Cardiac septum (tissue), 1 donor: ENCODE results near the gene ZNF470. TPM values are rescaled to one million over a fixed set of nuclear protein-coding genes. Genes with fewer than 3 reads are reported as not detected.

Experiments used
- DNase-seq: peaks from one replicate; pipeline ENCODE4 v3.0.0-alpha.2; 2020; ENCODE audit warnings: low spot score
- intact Hi-C: fragments of 100-400 bp; cut with DNase I; formaldehyde crosslinking; loops from one replicate; pipeline ENCODE4 v1.14.0; 2022
- total RNA-seq: library from RNA; stranded (reverse); fragmentation: NEBNext Ultra II Directional; extraction: Animal tissue kit (Norgen Biotek cat#: 25700); gene quantifications from one replicate; pipeline ENCODE4 v1.2.1, GENCODE V29; 2021
- donor health status: DM: no; HTN: no; CAD: no.

ZNF470 gene
- total RNA-seq, 1 donor from 2014 or later, result 6.6 TPM

- intact Hi-C loops, result loop anchor here (5.0 to 10.0 kb wide), 3 partner anchors 75 to 195 kb away; partner anchors contain the start of genes ZNF471, ZNF583 and ZNF835
- no peak for DNase-seq
Measured at GRCh38 chr19:56597696-56598095, 30.4 kb downstream of the ZNF470 start.

DNA sequence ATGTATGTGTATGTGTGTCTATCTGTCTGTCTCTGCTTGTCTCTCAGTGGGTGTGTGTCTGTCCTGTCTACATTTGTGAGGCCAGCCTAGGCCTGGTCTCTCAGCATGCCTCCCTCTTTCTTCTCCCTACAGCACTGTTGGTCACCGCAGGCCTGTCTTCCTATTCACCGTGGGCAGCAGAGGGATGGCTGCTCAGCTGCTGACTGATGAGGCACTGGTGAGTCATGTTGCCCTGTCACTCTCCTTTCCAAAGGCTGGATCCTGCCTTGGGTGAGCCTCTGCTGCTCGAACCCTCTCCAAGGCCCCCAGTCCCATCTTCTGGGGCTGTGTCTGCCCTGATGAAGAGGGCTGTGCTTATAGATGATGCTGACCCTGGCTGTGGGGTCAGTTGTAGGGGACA lies 34.1 kb downstream of the ZNF470 start:
- intact Hi-C loops, result no loop called here
- no peak for DNase-seq

DNA sequence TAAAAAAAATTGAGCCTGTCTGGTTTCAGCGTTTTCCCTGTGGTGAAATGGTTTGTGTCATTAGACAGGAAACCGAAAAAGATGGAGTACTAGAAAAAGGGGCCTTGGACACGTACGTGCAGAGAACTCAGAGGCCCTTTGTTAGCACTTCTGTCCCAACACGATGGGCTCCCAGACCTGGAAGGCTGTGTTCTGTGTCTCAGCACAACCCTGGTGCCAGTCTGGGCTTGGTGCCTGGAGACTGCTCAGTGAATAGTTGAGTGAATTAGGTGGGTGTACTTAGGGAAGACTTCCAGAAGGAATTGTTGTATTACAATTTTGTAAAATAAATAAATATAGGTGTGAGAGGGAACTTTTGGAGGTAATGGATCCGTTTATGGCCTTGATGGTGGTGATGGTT lies 36.6 kb downstream of the ZNF470 start:
- DNase-seq, result no peak

DNA sequence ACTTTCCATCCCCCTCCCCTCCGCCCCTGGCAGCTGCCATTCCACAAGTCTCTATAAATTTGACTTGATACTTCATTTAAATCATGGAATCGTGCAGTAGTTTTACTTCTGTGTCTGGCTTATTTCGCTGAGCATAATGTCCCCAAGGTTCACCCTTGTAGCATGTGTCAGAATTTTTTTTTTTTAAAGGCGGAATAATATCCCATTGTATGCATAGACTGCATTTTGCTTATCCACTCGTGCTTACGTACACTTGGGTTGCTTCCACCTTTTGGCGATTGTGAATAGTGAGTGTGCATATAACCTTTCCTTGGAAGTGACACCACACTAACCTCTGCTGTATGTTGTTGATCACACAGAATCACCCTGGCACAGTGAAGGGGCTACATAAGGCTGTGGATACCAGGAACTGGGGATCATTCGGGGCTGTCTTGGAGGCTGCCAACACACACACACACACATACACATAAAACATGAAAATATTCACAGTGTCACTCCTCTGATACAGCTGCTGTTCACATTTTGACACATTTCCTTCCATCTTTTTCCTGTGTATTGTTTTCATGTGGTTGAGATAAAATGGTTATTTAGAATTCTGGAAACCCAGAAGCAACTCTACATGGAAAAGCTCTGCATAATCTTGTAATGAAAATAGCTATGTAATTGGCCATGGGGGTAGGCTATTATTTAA lies 41.2 kb downstream of the ZNF470 start:
- intact Hi-C loops, result no loop called here
- no peak for DNase-seq

More for the DNA sequence above, 36.6 kb downstream of the ZNF470 start:
- intact Hi-C loops, result no loop called here

DNA sequence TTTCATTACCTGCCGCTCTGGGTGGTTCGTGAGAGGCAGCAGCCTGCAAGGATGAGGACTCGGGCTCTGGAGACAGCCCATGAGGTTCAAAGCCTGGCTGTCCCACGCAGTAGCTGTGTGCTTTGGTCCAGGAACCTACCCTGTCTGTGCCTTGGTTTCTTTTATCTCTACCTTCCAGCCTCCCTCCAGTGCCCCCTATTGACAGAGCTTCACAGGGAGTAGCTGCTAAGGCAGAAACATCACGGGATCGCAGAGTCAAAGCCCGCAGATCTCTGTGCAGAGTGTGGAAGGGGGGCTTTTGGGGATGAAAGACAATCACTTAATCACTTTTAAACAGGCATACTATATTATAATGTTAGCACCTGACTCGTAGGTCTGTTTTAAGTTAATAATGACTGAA lies 44.0 kb downstream of the ZNF470 start:
- no peak for DNase-seq
- intact Hi-C loops, result no loop called here

DNA sequence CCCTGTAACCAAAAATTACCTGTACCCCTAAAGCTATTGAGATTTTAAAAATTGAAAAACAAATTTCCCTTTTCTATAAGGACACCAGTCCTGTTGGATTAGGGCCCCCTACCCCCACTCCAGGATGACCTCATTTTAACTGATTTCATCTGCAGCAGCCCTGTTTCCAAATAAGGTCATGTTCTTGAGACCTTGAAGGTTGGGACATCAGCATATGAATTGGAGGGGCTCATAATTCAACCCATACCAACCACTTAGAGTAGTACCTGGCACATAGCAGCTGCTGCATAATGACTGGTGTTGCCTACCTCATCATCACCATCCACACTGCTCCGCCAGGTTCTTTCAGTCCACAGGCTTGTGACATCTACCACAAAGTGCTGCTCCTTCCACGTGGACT lies 45.5 kb downstream of the ZNF470 start:
- DNase-seq, result no peak
- intact Hi-C loops, result no loop called here

DNA sequence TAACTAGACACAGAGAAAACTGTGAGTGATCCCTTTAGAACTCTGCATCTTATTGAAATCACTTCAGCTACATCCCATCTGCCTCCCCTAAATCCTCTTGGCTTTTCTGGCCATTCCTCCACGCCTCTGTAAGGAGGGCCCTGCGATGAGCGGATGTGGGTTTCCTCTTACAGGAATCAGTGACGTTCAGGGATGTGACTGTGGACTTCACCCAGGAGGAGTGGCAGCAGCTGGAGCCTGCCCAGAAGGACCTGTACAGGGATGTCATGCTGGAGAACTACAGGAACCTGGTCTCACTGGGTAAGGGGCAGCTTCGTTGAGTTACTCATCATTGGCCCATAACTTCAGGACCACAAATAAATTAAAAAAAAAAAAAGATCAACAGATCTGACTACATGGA lies 46.4 kb downstream of the ZNF470 start:
- no peak for DNase-seq
- intact Hi-C loops, result no loop called here

GRCh38 chr19:56617531-56617930 lies 50.3 kb downstream of the ZNF470 start:
- no peak for DNase-seq

GRCh38 chr19:56619121-56619520 lies 51.9 kb downstream of the ZNF470 start:
- DNase-seq, result no peak
- intact Hi-C loops, result no loop called here

More at GRCh38 chr19:56617531-56617930, 50.3 kb downstream of the ZNF470 start:
- intact Hi-C loops, result no loop called here

GRCh38 chr19:56622374-56622773 lies 55.1 kb downstream of the ZNF470 start:
- no peak for DNase-seq
- intact Hi-C loops, result no loop called here

- intact Hi-C loops, result no loop called here
- DNase-seq, result no peak
Measured at GRCh38 chr19:56623006-56623405, 55.7 kb downstream of the ZNF470 start.

- DNase-seq, result no peak
- intact Hi-C loops, result no loop called here
Measured at GRCh38 chr19:56625708-56626107, 58.4 kb downstream of the ZNF470 start.

GRCh38 chr19:56633021-56633420 lies 65.8 kb downstream of the ZNF470 start:
- intact Hi-C loops, result no loop called here
- DNase-seq, result no peak

DNA sequence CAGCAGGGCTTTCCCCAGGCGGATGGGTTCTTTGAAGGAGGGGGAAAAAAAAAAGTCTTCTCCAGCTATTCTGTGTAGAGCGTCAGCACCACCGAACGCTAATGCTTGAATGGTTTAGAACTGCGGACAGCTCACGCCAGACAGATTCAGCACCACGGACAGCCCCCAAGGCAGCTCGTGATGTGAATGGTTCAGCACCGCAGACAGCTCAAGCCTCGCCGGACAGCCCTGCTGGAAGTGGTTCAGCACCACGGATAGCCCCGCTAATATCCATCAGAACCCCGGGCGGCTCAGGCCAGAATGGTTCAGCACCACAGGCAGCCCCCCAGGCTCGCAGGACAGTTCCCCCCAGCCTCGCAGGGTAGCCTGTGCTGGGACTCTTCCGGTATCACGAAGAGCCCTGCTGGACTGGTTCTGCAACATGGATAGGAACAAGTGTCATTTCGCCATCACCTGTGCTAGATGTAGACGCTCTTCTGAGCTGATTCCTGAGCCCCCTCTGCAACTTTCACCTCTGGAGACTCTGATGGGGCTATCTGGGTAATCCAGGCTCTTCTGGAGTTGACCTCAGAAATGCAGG lies 70.8 kb downstream of the ZNF470 start:
- intact Hi-C loops, result no loop called here
- DNase-seq, result peak; percentile 89

Other genes with a start within 250 kb of the ZNF470 start
- 4.9 TPM for gene ZNF582, start 173.9 kb upstream of the ZNF470 start, total RNA-seq
- gene ZNF583, start 163.1 kb upstream of the ZNF470 start, total RNA-seq, result 7.3 TPM
- gene ZNF667, start 90.1 kb upstream of the ZNF470 start, total RNA-seq, result 4.5 TPM
- gene ZNF471, start 59.6 kb upstream of the ZNF470 start, total RNA-seq, result 7.2 TPM
- 9.9 TPM for gene ZFP28, start 28.5 kb upstream of the ZNF470 start, total RNA-seq
- 7.1 TPM for gene ZNF71, start 27.8 kb downstream of the ZNF470 start, total RNA-seq
- gene SMIM17, start 75.7 kb downstream of the ZNF470 start, total RNA-seq, result not detected
- gene ZNF835, start 104.3 kb downstream of the ZNF470 start, total RNA-seq, result 2.6 TPM